Esophagus squamous epithelium (tissue), 5 donors: ENCODE results near the gene PTCH1. TPM values are rescaled to one million over a fixed set of nuclear protein-coding genes. Genes with fewer than 3 reads are reported as not detected.

Experiments used
- DNase-seq: peaks from one replicate; lab custom pipeline; 2025; lab: John Stamatoyannopoulos, UW
- H3K27ac ChIP-seq, 4 donors: fragments of 200-600 bp; sonication (generic); one replicate each; pipeline ENCODE4 v1.5.1; 2016 to 2019; ENCODE audit warnings: mild to moderate bottlenecking in 1 of 4
- H3K27me3 ChIP-seq, 4 donors: fragments of 200-600 bp; sonication (generic); 1 replicate in 3 of 4; 2 replicates in 1 of 4; pipeline versions ENCODE4 v1.5.1 to v1.6.0; 2017 to 2021; ENCODE audit warnings: antibody characterized with exemption in 1 of 4
- H3K36me3 ChIP-seq, 3 donors: fragments of 200-600 bp; sonication (generic); one replicate each; pipeline ENCODE4 v1.5.1; 2016 to 2019
- H3K4me1 ChIP-seq, 3 donors: fragments of 200-600 bp; sonication (generic); one replicate each; pipeline ENCODE4 v1.5.1; 2017 to 2019
- H3K4me3 ChIP-seq, 4 donors: fragments of 200-600 bp; sonication (generic); 1 replicate in 3 of 4; 2 replicates in 1 of 4; pipeline ENCODE4 v1.5.1; 2016 to 2019; ENCODE audit warnings: mild to moderate bottlenecking in 2 of 4, moderate library complexity in 1 of 4
- H3K9me3 ChIP-seq, 3 donors: fragments of 200-600 bp; sonication (generic); one replicate each; pipeline ENCODE4 v1.5.1; 2016 to 2019
- POLR2A ChIP-seq, 4 donors: fragments of 450-650 bp; IDR thresholded peaks; one replicate each; pipeline ENCODE4 v1.6.1; 2017; ENCODE audit warnings: antibody characterized with exemption in 4 of 4, mild to moderate bottlenecking in 4 of 4, moderate library complexity in 3 of 4
- WGBS, 2 donors: methylation state at CpG; one replicate each; pipeline ENCODE4 v1.1.5; 2018; 5-methylcytosine and 5-hydroxymethylcytosine counted together
- intact Hi-C: fragments of 100-400 bp; cut with DNase I; formaldehyde crosslinking; loops from one replicate; pipeline ENCODE4 v1.15.0; 2022
- total RNA-seq, 4 donors: library from RNA; depleted of rRNA; stranded (reverse); fragments of >200 nt; gene quantifications; one replicate each; pipeline ENCODE4 v1.1.0, GENCODE V29; 2016
- TF ChIP-seq, protein P1 (sequence below), 6 experiments: fragments of 450-650 bp in 4 of 6; fragments of 200-600 bp in 2 of 6; sonication (generic) in 2 of 6; IDR thresholded peaks; one replicate each; pipeline ENCODE4 v1.5.1; 2016 to 2019; ENCODE audit warnings: antibody characterized with exemption in 6 of 6, mild to moderate bottlenecking in 4 of 6, moderate library complexity in 4 of 6
- donor health status: DM: yes; HTN: yes; CAD: no.

PTCH1 gene
- total RNA-seq, 4 donors from 2014 or later, result 1.9 to 11.6 (median 3.5) TPM

DNA sequence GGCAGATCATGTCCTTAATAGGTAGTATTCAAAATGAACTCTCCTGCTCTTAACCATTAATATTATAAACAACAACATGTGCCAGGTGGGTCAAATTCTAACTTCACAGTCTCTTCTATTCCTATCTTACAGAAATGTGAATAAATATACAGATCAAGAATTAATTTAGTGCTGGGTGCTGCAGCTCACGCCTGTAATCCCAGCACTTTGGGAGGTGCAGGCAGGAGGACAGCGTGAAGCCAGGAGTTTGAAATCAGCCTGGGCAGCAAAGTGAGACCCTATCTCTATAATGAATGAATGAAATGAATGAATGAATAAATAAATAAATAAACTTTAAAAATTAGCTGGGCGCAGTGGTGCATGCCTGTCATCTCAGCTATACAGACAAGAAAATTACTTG, 34.1 kb downstream of the PTCH1 start:
- WGBS, 2 donors, result 97 to 100% methylated on average over 3 of the region's 3 CpGs
- Histone ChIP-seq H3K27ac (no peak overlapping the region), H3K4me3 (no peak overlapping the region), H3K4me1 (peaks cover 0 to 32% (median 0%) of the 10 kb centered on the region in 3 donors), H3K9me3 (no peaks in the 10 kb centered on the region), H3K27me3 (no peaks in the 10 kb centered on the region), H3K36me3 (peaks cover 0 to 27% (median 9%) of the 10 kb centered on the region in 3 donors)
- TF ChIP-seq, protein P1, sequence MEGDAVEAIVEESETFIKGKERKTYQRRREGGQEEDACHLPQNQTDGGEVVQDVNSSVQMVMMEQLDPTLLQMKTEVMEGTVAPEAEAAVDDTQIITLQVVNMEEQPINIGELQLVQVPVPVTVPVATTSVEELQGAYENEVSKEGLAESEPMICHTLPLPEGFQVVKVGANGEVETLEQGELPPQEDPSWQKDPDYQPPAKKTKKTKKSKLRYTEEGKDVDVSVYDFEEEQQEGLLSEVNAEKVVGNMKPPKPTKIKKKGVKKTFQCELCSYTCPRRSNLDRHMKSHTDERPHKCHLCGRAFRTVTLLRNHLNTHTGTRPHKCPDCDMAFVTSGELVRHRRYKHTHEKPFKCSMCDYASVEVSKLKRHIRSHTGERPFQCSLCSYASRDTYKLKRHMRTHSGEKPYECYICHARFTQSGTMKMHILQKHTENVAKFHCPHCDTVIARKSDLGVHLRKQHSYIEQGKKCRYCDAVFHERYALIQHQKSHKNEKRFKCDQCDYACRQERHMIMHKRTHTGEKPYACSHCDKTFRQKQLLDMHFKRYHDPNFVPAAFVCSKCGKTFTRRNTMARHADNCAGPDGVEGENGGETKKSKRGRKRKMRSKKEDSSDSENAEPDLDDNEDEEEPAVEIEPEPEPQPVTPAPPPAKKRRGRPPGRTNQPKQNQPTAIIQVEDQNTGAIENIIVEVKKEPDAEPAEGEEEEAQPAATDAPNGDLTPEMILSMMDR (IDR thresholded peaks at IDR 0.05), result no peak
- TF ChIP-seq POLR2A (IDR thresholded peaks at IDR 0.05), result no peak
- intact Hi-C loops, result no loop called here
- DNase-seq, result no peak

DNA sequence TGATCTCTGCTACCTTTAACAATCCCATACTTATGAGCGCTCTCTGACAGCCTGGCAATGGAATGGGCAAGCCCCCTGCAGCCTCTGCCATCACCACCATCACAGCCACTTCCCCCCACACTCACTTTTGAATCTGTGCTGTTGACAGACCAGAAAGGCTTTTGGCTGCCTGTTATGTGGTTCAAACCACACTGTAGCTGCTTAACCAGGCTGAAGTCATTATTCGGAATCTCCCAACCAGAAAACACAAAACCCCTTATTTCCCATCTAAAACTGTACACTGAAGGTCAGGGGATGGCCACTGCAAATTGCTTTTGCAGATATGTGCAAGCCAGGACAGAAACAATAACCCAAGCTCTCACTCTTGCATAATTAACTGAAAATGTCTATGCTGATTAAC, 35.8 kb downstream of the PTCH1 start:
- H3K4me3 ChIP-seq, result no peak overlapping the region
- H3K9me3 ChIP-seq, result no peaks in the 10 kb centered on the region
- intact Hi-C loops, result no loop called here
- H3K4me1 ChIP-seq, result peaks cover 0 to 29% (median 5%) of the 10 kb centered on the region in 3 donors
- TF ChIP-seq, protein P1 (IDR thresholded peaks at IDR 0.05), result no peak
- no peak for TF ChIP-seq POLR2A (IDR thresholded peaks at IDR 0.05)
- peaks cover 3 to 44% (median 9%) of the 10 kb centered on the region in 3 donors for H3K36me3 ChIP-seq
- WGBS, 2 donors, result 96 to 100% methylated on average over 2 of the region's 2 CpGs
- H3K27ac ChIP-seq, result no peak overlapping the region
- H3K27me3 ChIP-seq, result no peaks in the 10 kb centered on the region
- no peak for DNase-seq

DNA sequence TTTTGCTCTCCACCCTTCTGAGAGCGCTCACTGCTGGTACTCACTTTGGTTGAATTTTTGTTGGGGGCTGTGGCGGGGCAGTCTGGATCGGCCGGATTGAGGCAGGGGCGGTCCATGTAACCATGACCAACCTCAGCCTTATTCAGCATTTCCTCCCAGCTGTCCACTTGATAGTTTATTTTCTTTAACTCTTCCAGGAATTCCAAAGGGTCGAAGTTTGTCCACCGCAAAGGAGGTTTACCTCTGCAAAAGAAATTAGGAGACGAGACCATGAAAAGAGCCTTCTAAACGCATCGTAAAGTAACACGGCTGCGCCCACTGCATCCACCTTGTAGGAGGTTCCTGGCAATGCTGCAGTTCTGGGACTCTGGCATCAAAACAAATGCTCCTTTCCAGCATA, 36.4 kb downstream of the PTCH1 start:
- intact Hi-C loops, result no loop called here
- peaks cover 9 to 50% (median 9%) of the 10 kb centered on the region in 3 donors for H3K36me3 ChIP-seq
- 79 to 89% methylated on average over 12 of the region's 12 CpGs for WGBS, 2 donors
- DNase-seq, result no peak
- no peak overlapping the region for H3K27ac ChIP-seq
- H3K4me3 ChIP-seq, result no peak overlapping the region
- no peaks in the 10 kb centered on the region for H3K9me3 ChIP-seq
- TF ChIP-seq, protein P1 (IDR thresholded peaks at IDR 0.05), result no peak
- TF ChIP-seq POLR2A (IDR thresholded peaks at IDR 0.05), result no peak
- no peaks in the 10 kb centered on the region for H3K27me3 ChIP-seq
- H3K4me1 ChIP-seq, result peaks cover 0 to 22% (median 5%) of the 10 kb centered on the region in 3 donors

DNA sequence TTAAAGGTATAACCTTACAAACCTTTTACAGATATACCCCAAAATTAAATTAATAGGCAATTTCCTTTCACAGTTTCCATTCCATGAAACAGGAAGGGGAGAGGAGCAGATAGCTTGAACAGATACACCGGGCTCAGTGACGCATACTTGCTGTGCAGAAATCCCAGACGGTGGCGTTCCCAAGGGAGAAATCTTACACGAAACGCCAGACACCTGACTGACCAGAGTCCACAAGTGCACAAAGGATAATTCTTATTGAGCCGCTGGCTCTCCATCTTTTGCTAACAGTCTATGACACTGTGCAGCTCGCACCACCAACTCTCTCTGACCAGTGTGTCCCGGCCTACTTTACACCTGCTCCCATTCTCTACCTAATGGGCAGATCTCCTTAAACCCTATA, 37.4 kb downstream of the PTCH1 start:
- Histone ChIP-seq H3K27ac (no peak overlapping the region), H3K36me3 (peaks cover 9 to 60% (median 10%) of the 10 kb centered on the region in 3 donors), H3K9me3 (no peaks in the 10 kb centered on the region), H3K4me1 (peaks cover 0 to 15% (median 5%) of the 10 kb centered on the region in 3 donors), H3K4me3 (no peak overlapping the region), H3K27me3 (no peaks in the 10 kb centered on the region)
- intact Hi-C loops, result no loop called here
- TF ChIP-seq, protein P1 (IDR thresholded peaks at IDR 0.05), result no peak
- no peak for TF ChIP-seq POLR2A (IDR thresholded peaks at IDR 0.05)
- DNase-seq, result no peak
- WGBS, 2 donors, result 92% methylated on average over 9 of the region's 9 CpGs

DNA sequence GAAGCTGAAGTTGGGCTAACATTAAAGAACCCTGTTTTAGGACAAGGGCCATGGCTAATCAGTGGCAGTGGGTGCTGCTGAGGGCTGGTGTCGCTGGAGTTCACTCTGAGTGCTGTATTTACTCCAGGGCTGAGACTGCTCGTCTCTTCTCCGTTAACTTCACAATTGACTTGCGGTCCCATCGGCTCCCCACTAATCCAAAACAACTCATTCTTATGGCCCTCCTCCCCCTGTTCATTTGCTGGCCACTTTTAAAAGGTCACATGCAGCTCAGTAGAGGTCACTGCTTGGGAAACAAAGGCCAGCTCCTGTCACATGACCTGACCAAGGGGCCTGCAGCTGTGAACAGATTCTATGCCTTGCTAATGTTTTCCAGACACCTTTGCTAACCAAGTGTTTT, 38.4 kb downstream of the PTCH1 start:
- no peak overlapping the region for H3K4me3 ChIP-seq
- TF ChIP-seq POLR2A (IDR thresholded peaks at IDR 0.05), result no peak
- TF ChIP-seq, protein P1 (IDR thresholded peaks at IDR 0.05), result no peak
- no peaks in the 10 kb centered on the region for H3K27me3 ChIP-seq
- H3K27ac ChIP-seq, result no peak overlapping the region
- no peak for DNase-seq
- H3K36me3 ChIP-seq, result peaks cover 9 to 70% (median 10%) of the 10 kb centered on the region in 3 donors
- no peaks in the 10 kb centered on the region for H3K9me3 ChIP-seq
- intact Hi-C loops, result no loop called here
- peaks cover 0 to 13% (median 5%) of the 10 kb centered on the region in 3 donors for H3K4me1 ChIP-seq
- WGBS, 2 donors, result 81 to 85% methylated on average over 4 to 5 of the region's 5 CpGs
